GM21619 (cell line): ENCODE measurements around the gene THUMPD3.

Source experiments
- ATAC-seq: cut with Tn5 transposase; IDR thresholded peaks from one replicate; pipeline ENCODE4 v1.9.1; 2021; ENCODE audit not compliant: unreplicated experiment

Gene THUMPD3

GRCh38 chr3:9396632-9397331 lies 33.9 kb downstream of the THUMPD3 start:
- ATAC-seq, result peak; percentile 66

- ATAC-seq, result peak; percentile 43
Observed at GRCh38 chr3:9397332-9397905, 34.6 kb downstream of the THUMPD3 start, which contains the start of gene SETD5. TSS of gene SETD5 (plus strand) at chr3:9397615. CDS start at chr3:9428939, 31,324 bp downstream.

GRCh38 chr3:9397906-9398699 lies 35.2 kb downstream of the THUMPD3 start:
- no peak for ATAC-seq

GRCh38 chr3:9398700-9399336 lies 36.0 kb downstream of the THUMPD3 start:
- ATAC-seq, result no peak

GRCh38 chr3:9399337-9399703 lies 36.5 kb downstream of the THUMPD3 start:
- no peak for ATAC-seq

GRCh38 chr3:9399746-9400145 lies 36.9 kb downstream of the THUMPD3 start:
- ATAC-seq, result no peak

GRCh38 chr3:9400616-9401015 lies 37.8 kb downstream of the THUMPD3 start:
- no peak for ATAC-seq

- no peak for ATAC-seq
Observed at GRCh38 chr3:9401986-9402385, 39.1 kb downstream of the THUMPD3 start.

- no peak for ATAC-seq
Observed at GRCh38 chr3:9402410-9403228, 39.8 kb downstream of the THUMPD3 start.

- ATAC-seq, result no peak
Observed at GRCh38 chr3:9403463-9403862, 40.6 kb downstream of the THUMPD3 start.

GRCh38 chr3:9404680-9405079 lies 41.8 kb downstream of the THUMPD3 start:
- no peak for ATAC-seq

GRCh38 chr3:9405756-9406155 lies 42.9 kb downstream of the THUMPD3 start:
- ATAC-seq, result no peak

GRCh38 chr3:9406856-9407626 lies 44.2 kb downstream of the THUMPD3 start:
- ATAC-seq, result no peak

GRCh38 chr3:9408061-9408460 lies 45.2 kb downstream of the THUMPD3 start:
- ATAC-seq, result no peak

- ATAC-seq, result no peak
Observed at GRCh38 chr3:9408546-9408945, 45.7 kb downstream of the THUMPD3 start.

- no peak for ATAC-seq
Observed at GRCh38 chr3:9409981-9410854, 47.4 kb downstream of the THUMPD3 start.

- no peak for ATAC-seq
Observed at GRCh38 chr3:9411302-9411701, 48.4 kb downstream of the THUMPD3 start.

GRCh38 chr3:9412293-9412692 lies 49.4 kb downstream of the THUMPD3 start:
- ATAC-seq, result no peak

GRCh38 chr3:9414826-9415225 lies 52.0 kb downstream of the THUMPD3 start:
- no peak for ATAC-seq
